ENCODE results near the gene DDIT3. TPM values are rescaled to one million over a fixed set of nuclear protein-coding genes. Genes with fewer than 3 reads are reported as not detected.
A peak's percentile ranks its signal among the peaks of the same experiment; 100 is the strongest.

DDIT3 gene
- total and polyA plus RNA-seq, 2 donors (not counting 1 experiment from before 2014, with no cell fraction given): 35.6 to 159 TPM

GRCh38 chr12:57476993-57477709 lies 43.2 kb downstream of the DDIT3 start:
- Histone ChIP-seq H3K27ac (ENCODE audit: low read length in 2 of 2) (peak overlapping the region; percentile 91 to 99), H3K79me2 (ENCODE audit: control insufficient read depth, insufficient read depth, low read length) (peaks cover 78% of the 10 kb centered on the region), H3K9ac (ENCODE audit: low read length) (peak overlapping the region; percentile 88), H3K36me3 (replicated peaks in 1 of 2; ENCODE audit: control extremely low read depth in 1 of 2, control insufficient read depth in 1 of 2, extremely low read depth in 1 of 2, insufficient read depth in 2 of 2, low read length in 1 of 2) (peaks cover 2 to 28% of the 10 kb centered on the region in 2 experiments), H3K4me3 (ENCODE audit: control extremely low read depth in 1 of 5, extremely low read depth in 1 of 5, insufficient read depth in 1 of 5, low read depth in 2 of 5, low read length in 4 of 5) (peak overlapping the region; percentile 78 to 94 (median 85)), H3K9me3 (ENCODE audit: control extremely low read depth in 1 of 3, control insufficient read depth in 2 of 3, insufficient read depth in 1 of 3, low read length in 2 of 3) (no peaks in the 10 kb centered on the region), H2AFZ (ENCODE audit: insufficient read depth, low read depth, low read length, poor library complexity, severe bottlenecking) (peak overlapping the region; percentile 43), H3K27me3 (replicated peaks in 1 of 4; ENCODE audit: control extremely low read depth in 1 of 4, control insufficient read depth in 3 of 4, insufficient read depth in 4 of 4, low read length in 3 of 4) (no peaks in the 10 kb centered on the region), H3K4me2 (replicated peaks; ENCODE audit: low read depth, low read length, poor library complexity, severe bottlenecking) (peak overlapping the region; percentile 95), H3K4me1 (ENCODE audit: control insufficient read depth in 2 of 2, insufficient read depth in 2 of 2, low read length in 2 of 2) (peaks cover 68 to 92% of the 10 kb centered on the region in 2 donors), H4K20me1 (ENCODE audit: control insufficient read depth, insufficient read depth, low read length, poor library complexity, severe bottlenecking) (peaks cover 17% of the 10 kb centered on the region)
- DNase-seq (peak; percentile 44), ATAC-seq (ENCODE audit: low read depth) (peak; percentile 6)
- Mint-ChIP-seq H3K4me1 (peaks cover 86% of the 10 kb centered on the region), H3K27ac (peak overlapping the region; percentile 98), H3K27me3 (no peaks in the 10 kb centered on the region), H3K4me3 (peak overlapping the region; percentile 99), H3K9me3 (ENCODE audit: insufficient read depth) (no peaks in the 10 kb centered on the region)
- TF ChIP-seq EZH2 (IDR thresholded peaks at IDR 0.05; ENCODE audit: borderline replicate concordance, insufficient read depth, low read depth, low read length, poor library complexity, severe bottlenecking): no peak
- TF ChIP-seq, protein P1, sequence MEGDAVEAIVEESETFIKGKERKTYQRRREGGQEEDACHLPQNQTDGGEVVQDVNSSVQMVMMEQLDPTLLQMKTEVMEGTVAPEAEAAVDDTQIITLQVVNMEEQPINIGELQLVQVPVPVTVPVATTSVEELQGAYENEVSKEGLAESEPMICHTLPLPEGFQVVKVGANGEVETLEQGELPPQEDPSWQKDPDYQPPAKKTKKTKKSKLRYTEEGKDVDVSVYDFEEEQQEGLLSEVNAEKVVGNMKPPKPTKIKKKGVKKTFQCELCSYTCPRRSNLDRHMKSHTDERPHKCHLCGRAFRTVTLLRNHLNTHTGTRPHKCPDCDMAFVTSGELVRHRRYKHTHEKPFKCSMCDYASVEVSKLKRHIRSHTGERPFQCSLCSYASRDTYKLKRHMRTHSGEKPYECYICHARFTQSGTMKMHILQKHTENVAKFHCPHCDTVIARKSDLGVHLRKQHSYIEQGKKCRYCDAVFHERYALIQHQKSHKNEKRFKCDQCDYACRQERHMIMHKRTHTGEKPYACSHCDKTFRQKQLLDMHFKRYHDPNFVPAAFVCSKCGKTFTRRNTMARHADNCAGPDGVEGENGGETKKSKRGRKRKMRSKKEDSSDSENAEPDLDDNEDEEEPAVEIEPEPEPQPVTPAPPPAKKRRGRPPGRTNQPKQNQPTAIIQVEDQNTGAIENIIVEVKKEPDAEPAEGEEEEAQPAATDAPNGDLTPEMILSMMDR (IDR thresholded peaks at IDR 0.05): no peak
- intact Hi-C loops (cut with micrococcal nuclease): loop anchor here (1.0 to 5.0 kb wide), 2 partner anchors 15 to 145 kb away; no protein-coding TSS in a partner anchor
- POLR2A ChIA-PET: interaction anchor here (0.6 to 5.3 kb wide), 9 partner anchors 9 to 725 kb away, joined by 3 to 39 read pairs (median 4); partner anchors contain the start of genes DDIT3 and PRIM1
- CTCF ChIA-PET: interaction anchor here (0.6 to 10.4 kb wide), 11 partner anchors 9 to 251 kb away, joined by 3 to 166 read pairs (median 5); partner anchors contain the start of genes DDIT3, GLI1, INHBE and MARS1
- 0% methylated on average over 13 of the region's 15 CpGs for WGBS (ENCODE audit: insufficient coverage)

Data from B cell (primary cell).